Measurements from ENCODE around the gene MALRD1. TPM values are rescaled to one million over a fixed set of nuclear protein-coding genes. Genes with fewer than 3 reads are reported as not detected.

Gene MALRD1
- total RNA-seq, 2 experiments from 2014 or later: not detected

DNA sequence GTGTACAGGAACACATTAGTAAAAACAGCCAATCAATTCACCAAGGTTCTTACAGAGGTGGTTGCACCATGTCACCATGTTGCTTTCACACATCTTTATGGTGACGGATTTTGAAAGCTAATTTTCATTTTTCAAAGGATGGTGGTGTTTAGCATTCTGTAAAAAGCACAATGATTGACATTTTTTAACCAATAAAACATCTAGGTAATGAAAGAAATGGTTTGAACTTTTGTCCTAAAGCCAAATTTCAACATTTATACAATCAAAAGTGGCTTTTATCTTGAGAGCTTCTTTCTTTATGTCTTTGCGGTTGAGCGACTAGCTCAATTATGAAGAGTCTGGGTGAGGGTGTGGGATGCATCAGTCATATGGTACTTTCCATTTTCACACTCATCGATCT, 94.4 kb downstream of the MALRD1 start:
- Mint-ChIP-seq H3K9me3 (peaks cover 8% of the 10 kb centered on the region), H3K36me3 (no peaks in the 10 kb centered on the region), H3K4me3 (no peak overlapping the region), H3K27me3 (no peaks in the 10 kb centered on the region), H3K4me1 (no peaks in the 10 kb centered on the region), H3K27ac (no peak overlapping the region)
- POLR2A ChIA-PET: no interaction called here
- ATAC-seq (ENCODE audit: low read depth) (no peak), DNase-seq (no peak)

GRCh38 chr10:19144206-19144605, 95.6 kb downstream of the MALRD1 start:
- peaks cover 9% of the 10 kb centered on the region for H3K9me3 Mint-ChIP-seq
- no peak overlapping the region for H3K27ac Mint-ChIP-seq
- ATAC-seq (ENCODE audit: low read depth) (no peak), DNase-seq (no peak)
- no peaks in the 10 kb centered on the region for H3K4me1 Mint-ChIP-seq
- no peaks in the 10 kb centered on the region for H3K36me3 Mint-ChIP-seq
- POLR2A ChIA-PET: no interaction called here
- no peaks in the 10 kb centered on the region for H3K27me3 Mint-ChIP-seq
- H3K4me3 Mint-ChIP-seq: no peak overlapping the region

- no peaks in the 10 kb centered on the region for H3K27me3 Mint-ChIP-seq
- no peak for ATAC-seq (ENCODE audit: low read depth)
- peaks cover 4% of the 10 kb centered on the region for H3K9me3 Mint-ChIP-seq
- POLR2A ChIA-PET: no interaction called here
- H3K36me3 Mint-ChIP-seq: no peaks in the 10 kb centered on the region
- DNase-seq: no peak
- no peaks in the 10 kb centered on the region for H3K4me1 Mint-ChIP-seq
- no peak overlapping the region for H3K27ac Mint-ChIP-seq
- no peak overlapping the region for H3K4me3 Mint-ChIP-seq
These were observed 105.8 kb downstream of the MALRD1 start for GRCh38 chr10:19154375-19154774.

DNA sequence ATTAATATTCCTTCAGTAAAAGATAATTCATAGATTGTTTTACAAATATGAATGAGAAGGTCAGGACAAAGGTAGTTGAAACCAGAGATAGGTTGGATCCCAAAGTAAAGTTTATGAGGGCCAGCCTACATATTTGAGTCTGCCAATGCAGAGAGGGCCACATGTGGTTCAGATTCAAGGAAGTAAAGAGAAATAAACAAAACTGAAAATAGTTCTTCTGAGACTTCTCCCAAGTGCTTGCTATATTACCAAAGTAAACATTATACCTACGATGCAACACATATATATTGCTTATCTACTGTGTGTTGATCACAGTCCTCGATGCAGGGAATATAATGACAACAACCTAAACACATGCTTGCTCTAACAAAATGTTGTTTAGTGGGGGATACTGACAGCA, 109.8 kb downstream of the MALRD1 start:
- POLR2A ChIA-PET: no interaction called here
- ATAC-seq (ENCODE audit: low read depth): no peak
- no peaks in the 10 kb centered on the region for H3K27me3 Mint-ChIP-seq
- no peak for DNase-seq
- no peaks in the 10 kb centered on the region for H3K4me1 Mint-ChIP-seq
- H3K27ac Mint-ChIP-seq: no peak overlapping the region
- peaks cover 8% of the 10 kb centered on the region for H3K9me3 Mint-ChIP-seq
- no peak overlapping the region for H3K4me3 Mint-ChIP-seq
- no peaks in the 10 kb centered on the region for H3K36me3 Mint-ChIP-seq

GRCh38 chr10:19158870-19159269, 110.3 kb downstream of the MALRD1 start:
- peaks cover 7% of the 10 kb centered on the region for H3K9me3 Mint-ChIP-seq
- H3K27ac Mint-ChIP-seq: no peak overlapping the region
- no peak overlapping the region for H3K4me3 Mint-ChIP-seq
- H3K36me3 Mint-ChIP-seq: no peaks in the 10 kb centered on the region
- POLR2A ChIA-PET: no interaction called here
- H3K27me3 Mint-ChIP-seq: no peaks in the 10 kb centered on the region
- ATAC-seq (ENCODE audit: low read depth) (no peak), DNase-seq (no peak)
- H3K4me1 Mint-ChIP-seq: no peaks in the 10 kb centered on the region

DNA sequence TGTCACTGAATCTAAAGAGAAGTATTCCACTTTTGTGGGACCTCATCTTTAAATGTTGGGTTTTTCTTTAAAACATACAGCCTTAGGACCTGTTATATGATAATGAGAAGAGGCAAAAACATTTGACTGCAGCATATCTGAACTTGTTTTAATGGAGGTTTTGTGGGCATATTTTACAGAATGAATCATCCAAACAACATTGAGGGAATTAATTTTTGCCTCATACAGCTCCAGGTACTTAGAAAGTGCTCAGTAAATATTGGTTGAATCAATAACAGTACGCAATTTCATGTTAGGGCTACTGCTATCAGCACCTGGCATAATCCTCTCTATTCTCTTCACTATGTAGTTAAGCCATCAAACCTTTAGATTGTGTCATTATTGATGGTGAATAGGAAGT, 115.9 kb downstream of the MALRD1 start:
- Mint-ChIP-seq H3K36me3 (no peaks in the 10 kb centered on the region), H3K27me3 (no peaks in the 10 kb centered on the region), H3K4me3 (no peak overlapping the region), H3K27ac (no peak overlapping the region), H3K9me3 (peaks cover 9% of the 10 kb centered on the region), H3K4me1 (no peaks in the 10 kb centered on the region)
- ATAC-seq (ENCODE audit: low read depth) (no peak), DNase-seq (no peak)
- POLR2A ChIA-PET: no interaction called here

DNA sequence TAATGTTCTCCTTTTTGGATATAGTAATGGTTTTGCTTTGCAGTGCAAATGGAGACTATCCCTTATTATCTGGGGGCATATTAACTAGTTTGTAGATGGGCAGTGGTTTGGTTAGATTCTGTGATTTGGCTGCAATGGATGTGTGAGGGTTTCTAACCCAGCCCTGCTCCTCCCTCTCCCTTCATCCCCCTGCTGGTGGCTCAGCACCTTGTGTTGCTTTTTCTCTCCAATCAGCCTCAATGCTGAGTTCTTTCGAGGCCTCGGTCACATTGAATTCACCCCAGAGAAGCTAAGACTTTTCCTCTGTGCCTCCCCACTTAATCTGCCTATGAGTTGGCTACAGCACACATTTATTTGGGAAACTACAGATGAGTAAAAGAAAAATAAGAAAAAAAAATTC, 120.0 kb downstream of the MALRD1 start:
- H3K9me3 Mint-ChIP-seq: peaks cover 4% of the 10 kb centered on the region
- no peak for ATAC-seq (ENCODE audit: low read depth)
- POLR2A ChIA-PET: no interaction called here
- no peaks in the 10 kb centered on the region for H3K36me3 Mint-ChIP-seq
- H3K27ac Mint-ChIP-seq: no peak overlapping the region
- no peak for DNase-seq
- no peaks in the 10 kb centered on the region for H3K4me1 Mint-ChIP-seq
- no peak overlapping the region for H3K4me3 Mint-ChIP-seq
- H3K27me3 Mint-ChIP-seq: no peaks in the 10 kb centered on the region

GRCh38 chr10:19169041-19169440, 120.4 kb downstream of the MALRD1 start:
- POLR2A ChIA-PET: no interaction called here
- Mint-ChIP-seq H3K4me1 (no peaks in the 10 kb centered on the region), H3K9me3 (peaks cover 4% of the 10 kb centered on the region), H3K27me3 (no peaks in the 10 kb centered on the region), H3K27ac (no peak overlapping the region), H3K36me3 (no peaks in the 10 kb centered on the region), H3K4me3 (no peak overlapping the region)
- ATAC-seq (ENCODE audit: low read depth) (no peak), DNase-seq (no peak)

- DNase-seq (no peak), ATAC-seq (ENCODE audit: low read depth) (no peak)
- peaks cover 4% of the 10 kb centered on the region for H3K9me3 Mint-ChIP-seq
- POLR2A ChIA-PET: no interaction called here
- no peak overlapping the region for H3K4me3 Mint-ChIP-seq
- H3K36me3 Mint-ChIP-seq: no peaks in the 10 kb centered on the region
- H3K27ac Mint-ChIP-seq: no peak overlapping the region
- no peaks in the 10 kb centered on the region for H3K27me3 Mint-ChIP-seq
- H3K4me1 Mint-ChIP-seq: no peaks in the 10 kb centered on the region
These were observed 121.1 kb downstream of the MALRD1 start for GRCh38 chr10:19169684-19170083.

DNA sequence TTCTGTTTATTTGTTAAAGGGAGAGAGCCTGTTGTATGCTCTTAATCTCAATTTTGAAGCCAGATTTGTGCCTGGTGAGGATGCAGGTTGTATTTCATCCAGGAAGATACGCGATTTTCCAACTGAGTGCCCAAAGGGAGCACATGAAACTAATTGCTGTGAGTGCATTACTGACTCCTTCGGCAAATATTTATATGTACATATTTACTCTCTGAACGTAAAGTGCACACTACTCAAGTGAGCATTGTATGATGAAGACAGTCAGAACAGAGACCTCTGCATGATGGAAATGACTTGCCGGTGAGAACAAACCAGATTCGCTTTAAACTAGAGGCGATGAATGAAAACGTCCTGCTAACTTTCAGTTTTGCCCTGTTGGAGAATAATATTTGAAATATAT, 130.1 kb downstream of the MALRD1 start:
- Mint-ChIP-seq H3K4me3 (no peak overlapping the region), H3K4me1 (no peaks in the 10 kb centered on the region), H3K27me3 (no peaks in the 10 kb centered on the region), H3K27ac (no peak overlapping the region), H3K9me3 (peaks cover 1% of the 10 kb centered on the region), H3K36me3 (no peaks in the 10 kb centered on the region)
- DNase-seq (no peak), ATAC-seq (ENCODE audit: low read depth) (no peak)
- POLR2A ChIA-PET: no interaction called here

- Mint-ChIP-seq H3K36me3 (no peaks in the 10 kb centered on the region), H3K4me3 (no peak overlapping the region), H3K27ac (no peak overlapping the region), H3K4me1 (no peaks in the 10 kb centered on the region), H3K9me3 (peaks cover 1% of the 10 kb centered on the region), H3K27me3 (no peaks in the 10 kb centered on the region)
- ATAC-seq (ENCODE audit: low read depth) (no peak), DNase-seq (no peak)
- POLR2A ChIA-PET: no interaction called here
These were observed 136.3 kb downstream of the MALRD1 start for GRCh38 chr10:19184891-19185290.

DNA sequence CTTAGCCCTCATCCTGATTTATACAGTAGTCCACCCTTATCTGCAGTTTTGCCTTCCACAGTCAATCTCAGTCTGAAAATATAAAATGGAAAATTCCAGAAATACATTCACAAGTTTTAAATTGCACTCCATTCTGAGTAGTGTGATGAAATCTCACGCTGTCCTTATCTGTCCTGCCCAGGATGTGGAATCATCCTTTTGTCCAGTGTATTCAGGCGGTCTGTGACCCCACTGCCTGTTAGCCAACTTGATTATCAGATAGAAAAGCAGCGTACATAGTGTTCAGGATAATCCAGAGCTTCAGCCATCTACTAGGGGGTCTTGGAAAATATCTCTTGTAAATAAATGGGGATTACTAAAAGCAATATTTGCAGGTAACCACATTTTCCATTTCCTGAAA, 146.3 kb downstream of the MALRD1 start:
- DNase-seq: no peak
- no peaks in the 10 kb centered on the region for H3K4me1 Mint-ChIP-seq
- H3K9me3 Mint-ChIP-seq: peaks cover 3% of the 10 kb centered on the region
- POLR2A ChIA-PET: no interaction called here
- no peaks in the 10 kb centered on the region for H3K27me3 Mint-ChIP-seq
- no peak for ATAC-seq (ENCODE audit: low read depth)
- no peak overlapping the region for H3K27ac Mint-ChIP-seq
- H3K36me3 Mint-ChIP-seq: no peaks in the 10 kb centered on the region
- H3K4me3 Mint-ChIP-seq: no peak overlapping the region

GRCh38 chr10:19195698-19196097, 147.1 kb downstream of the MALRD1 start:
- POLR2A ChIA-PET: no interaction called here
- Mint-ChIP-seq H3K4me3 (no peak overlapping the region), H3K36me3 (no peaks in the 10 kb centered on the region), H3K4me1 (no peaks in the 10 kb centered on the region), H3K27me3 (no peaks in the 10 kb centered on the region), H3K27ac (no peak overlapping the region), H3K9me3 (peaks cover 1% of the 10 kb centered on the region)
- no peak for DNase-seq
- no peak for ATAC-seq (ENCODE audit: low read depth)

GRCh38 chr10:19200211-19200610, 151.6 kb downstream of the MALRD1 start:
- no peak overlapping the region for H3K27ac Mint-ChIP-seq
- no peaks in the 10 kb centered on the region for H3K4me1 Mint-ChIP-seq
- POLR2A ChIA-PET: no interaction called here
- no peak for ATAC-seq (ENCODE audit: low read depth)
- no peaks in the 10 kb centered on the region for H3K9me3 Mint-ChIP-seq
- no peak overlapping the region for H3K4me3 Mint-ChIP-seq
- no peaks in the 10 kb centered on the region for H3K36me3 Mint-ChIP-seq
- DNase-seq: no peak
- H3K27me3 Mint-ChIP-seq: no peaks in the 10 kb centered on the region

- H3K36me3 Mint-ChIP-seq: no peaks in the 10 kb centered on the region
- H3K4me1 Mint-ChIP-seq: no peaks in the 10 kb centered on the region
- ATAC-seq (ENCODE audit: low read depth): no peak
- POLR2A ChIA-PET: no interaction called here
- H3K27ac Mint-ChIP-seq: no peak overlapping the region
- peaks cover 2% of the 10 kb centered on the region for H3K9me3 Mint-ChIP-seq
- no peak for DNase-seq
- H3K27me3 Mint-ChIP-seq: no peaks in the 10 kb centered on the region
- no peak overlapping the region for H3K4me3 Mint-ChIP-seq
These were observed 155.8 kb downstream of the MALRD1 start for GRCh38 chr10:19204246-19204917.
